GM19372 (cell line): ENCODE measurements around the gene IL21.

Experiments used
- ATAC-seq: cut with Tn5 transposase; IDR thresholded peaks from one replicate; pipeline ENCODE4 v1.9.1; 2021; ENCODE audit warnings: mild to moderate bottlenecking, low read depth, moderate library complexity; ENCODE audit not compliant: unreplicated experiment

IL21 gene

GRCh38 chr4:122635205-122635604 lies 14.3 kb upstream of the IL21 start:
- no peak for ATAC-seq

- no peak for ATAC-seq
These were observed 12.3 kb upstream of the IL21 start for GRCh38 chr4:122633211-122633610.

GRCh38 chr4:122632396-122633143 lies 11.7 kb upstream of the IL21 start:
- ATAC-seq: peak; percentile 78

- ATAC-seq: no peak
These were observed 4.3 kb upstream of the IL21 start for GRCh38 chr4:122625156-122625555.

GRCh38 chr4:122624205-122624604 lies 3.3 kb upstream of the IL21 start:
- ATAC-seq: no peak

GRCh38 chr4:122623637-122624166 lies 2.8 kb upstream of the IL21 start:
- ATAC-seq: no peak

- no peak for ATAC-seq
These were observed 1.5 kb upstream of the IL21 start for GRCh38 chr4:122622400-122622799.

- no peak for ATAC-seq
These were observed 1.3 kb downstream of the IL21 start for GRCh38 chr4:122619611-122620010.

GRCh38 chr4:122617597-122618593 lies 3.0 kb downstream of the IL21 start:
- no peak for ATAC-seq

GRCh38 chr4:122616915-122617596 lies 3.8 kb downstream of the IL21 start:
- ATAC-seq: no peak

- no peak for ATAC-seq
These were observed 6.2 kb downstream of the IL21 start for GRCh38 chr4:122614621-122615020.

GRCh38 chr4:122612540-122612939 lies 8.3 kb downstream of the IL21 start:
- no peak for ATAC-seq

- ATAC-seq: no peak
These were observed 14.4 kb downstream of the IL21 start for GRCh38 chr4:122606364-122607043.

- ATAC-seq: no peak
These were observed 16.7 kb downstream of the IL21 start for GRCh38 chr4:122604146-122604545.

GRCh38 chr4:122603156-122603574 lies 17.7 kb downstream of the IL21 start:
- no peak for ATAC-seq

- no peak for ATAC-seq
These were observed 18.4 kb downstream of the IL21 start for GRCh38 chr4:122602277-122603142.

GRCh38 chr4:122591196-122591595 lies 29.7 kb downstream of the IL21 start:
- ATAC-seq: no peak

- ATAC-seq: no peak
These were observed 32.2 kb downstream of the IL21 start for GRCh38 chr4:122588453-122589238.
